ENCODE results near the gene SERHL2.
"Not testable (repeated sequence)": the region's sequence is repeated elsewhere in the genome, so short reads cannot be mapped to it uniquely, and the experiment has no call there.

SERHL2 gene

GRCh38 chr22:42536166-42536565 lies 17.6 kb upstream of the SERHL2 start:
- DNase-seq (ENCODE audit: low read depth) = no peak

DNA sequence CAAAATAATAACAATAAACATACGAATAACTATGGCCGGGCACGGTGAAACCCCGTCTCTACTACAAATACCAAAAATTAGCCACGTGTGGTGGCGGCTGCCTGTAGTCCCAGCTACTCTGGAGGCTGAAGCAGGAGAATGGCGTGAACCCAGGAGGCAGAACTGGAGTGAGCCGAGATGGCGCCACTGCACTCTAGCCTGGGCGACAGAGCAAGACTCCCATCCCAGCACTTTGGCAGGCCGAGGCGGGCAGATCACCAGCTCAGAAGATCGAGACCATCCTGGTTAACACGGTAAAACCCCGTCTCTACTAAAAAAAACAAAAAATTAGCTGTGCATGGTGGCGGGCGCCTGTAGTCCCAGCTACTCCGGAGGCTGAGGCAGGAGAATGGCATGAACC lies 17.1 kb upstream of the SERHL2 start:
- DNase-seq (ENCODE audit: low read depth) = not testable (repeated sequence)

DNA sequence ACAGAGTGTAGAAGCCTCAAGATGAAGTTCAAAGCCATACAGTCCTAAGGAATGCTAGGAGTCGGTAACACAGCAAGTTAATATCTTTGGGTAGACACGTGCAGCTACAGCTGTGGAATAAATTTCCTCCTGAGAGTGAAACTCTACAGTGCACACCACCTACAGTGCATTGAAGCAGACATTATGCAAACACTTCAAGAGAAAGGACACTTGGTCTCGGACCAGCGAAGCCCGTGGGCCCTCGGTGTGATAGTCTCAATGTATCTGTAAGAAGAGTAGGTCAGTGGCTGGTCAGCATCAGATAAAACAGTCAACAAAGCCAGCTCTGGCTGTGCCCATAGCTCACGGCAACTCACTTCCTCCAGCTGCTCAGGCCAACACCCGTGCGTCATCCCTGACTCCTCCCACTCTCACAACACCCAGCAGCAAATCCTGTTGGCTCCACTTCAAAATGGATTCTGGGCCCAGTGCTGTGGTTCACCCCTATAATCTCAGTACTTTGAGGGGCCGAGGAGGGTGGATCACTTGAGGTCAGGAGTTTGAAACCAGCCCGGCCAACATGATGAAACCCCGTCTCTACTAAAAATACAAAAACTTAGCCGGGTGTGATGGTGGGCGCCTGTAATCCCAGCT lies 16.4 kb upstream of the SERHL2 start:
- DNase-seq (ENCODE audit: low read depth) = not testable (repeated sequence)

GRCh38 chr22:42539236-42539771 lies 14.5 kb upstream of the SERHL2 start:
- DNase-seq (ENCODE audit: low read depth) = not testable (repeated sequence)

GRCh38 chr22:42544686-42545085 lies 9.1 kb upstream of the SERHL2 start:
- DNase-seq (ENCODE audit: low read depth) = no peak

DNA sequence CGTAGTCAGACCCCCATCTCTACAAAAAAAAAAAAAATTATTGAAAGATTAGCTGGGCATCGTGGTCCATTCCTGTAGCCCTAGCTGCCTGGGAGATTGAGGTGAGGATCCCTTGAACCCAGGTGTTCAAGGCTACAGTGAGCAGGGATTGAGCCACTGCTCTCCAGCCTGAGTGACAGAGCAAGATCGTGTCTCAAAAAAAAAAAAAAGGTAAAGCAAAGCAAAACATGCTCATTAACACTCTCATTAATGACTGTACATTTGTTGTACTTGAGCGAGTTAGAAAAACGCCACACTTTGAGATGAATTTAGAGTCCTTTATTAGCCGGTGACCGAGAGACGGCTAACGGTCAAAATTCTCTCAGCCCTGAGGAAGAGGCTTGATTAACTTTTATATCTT lies 6.2 kb upstream of the SERHL2 start:
- DNase-seq (ENCODE audit: low read depth) = no peak

DNA sequence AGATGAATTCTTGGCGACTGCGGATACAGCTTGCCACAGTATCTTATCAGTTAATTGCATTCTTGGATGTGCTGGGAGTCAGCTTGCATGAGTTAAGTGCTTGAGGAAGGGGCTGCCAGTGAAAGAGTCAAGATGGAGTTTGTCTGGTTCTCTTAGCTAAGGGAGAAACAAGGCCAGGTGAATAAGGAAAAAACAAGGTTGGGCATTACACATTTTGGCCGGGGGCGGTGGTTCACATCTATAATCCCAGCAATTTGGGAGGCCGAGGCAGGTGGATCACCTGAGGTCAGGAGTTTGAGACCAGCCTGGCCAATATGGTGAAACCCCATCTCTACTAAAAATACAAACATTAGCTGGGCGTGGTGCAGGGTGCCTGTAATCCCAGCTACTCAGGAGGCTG lies 5.6 kb upstream of the SERHL2 start:
- not testable (repeated sequence) for DNase-seq (ENCODE audit: low read depth)

DNA sequence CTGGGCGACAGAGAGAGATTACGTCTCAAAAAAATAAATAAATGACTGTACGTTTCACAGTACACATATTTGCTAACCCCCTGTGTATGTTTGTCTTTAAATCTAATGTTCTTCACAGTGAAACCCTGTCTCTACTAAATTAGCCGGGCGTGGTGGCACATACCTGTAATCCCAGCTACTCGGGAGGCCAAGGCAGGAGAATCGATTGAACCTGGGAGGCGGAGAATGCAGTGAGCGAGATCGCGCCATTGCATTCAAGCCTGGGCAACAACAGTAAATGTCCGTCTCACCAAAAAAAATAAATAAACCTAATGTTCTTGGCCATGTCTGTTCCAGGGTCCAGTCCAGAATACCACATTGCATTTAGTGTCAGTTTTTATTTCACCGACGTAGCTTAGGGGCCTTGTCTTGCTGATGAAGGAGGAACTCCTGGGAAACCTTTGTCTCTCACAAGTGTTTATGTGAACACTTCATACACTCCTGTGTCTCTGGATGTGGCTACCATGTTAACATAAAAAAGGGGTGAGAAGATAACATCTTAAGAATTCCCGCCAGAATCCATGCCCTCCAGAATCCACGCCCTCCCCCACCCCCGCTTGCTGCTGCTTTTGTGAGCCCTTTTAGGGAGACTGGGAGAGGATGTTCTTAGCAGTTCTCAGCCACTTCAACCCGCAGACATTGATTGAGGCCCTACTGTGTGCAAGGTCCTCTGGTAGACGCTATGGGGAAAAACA lies 5.0 kb upstream of the SERHL2 start:
- DNase-seq (ENCODE audit: low read depth) = no peak

DNA sequence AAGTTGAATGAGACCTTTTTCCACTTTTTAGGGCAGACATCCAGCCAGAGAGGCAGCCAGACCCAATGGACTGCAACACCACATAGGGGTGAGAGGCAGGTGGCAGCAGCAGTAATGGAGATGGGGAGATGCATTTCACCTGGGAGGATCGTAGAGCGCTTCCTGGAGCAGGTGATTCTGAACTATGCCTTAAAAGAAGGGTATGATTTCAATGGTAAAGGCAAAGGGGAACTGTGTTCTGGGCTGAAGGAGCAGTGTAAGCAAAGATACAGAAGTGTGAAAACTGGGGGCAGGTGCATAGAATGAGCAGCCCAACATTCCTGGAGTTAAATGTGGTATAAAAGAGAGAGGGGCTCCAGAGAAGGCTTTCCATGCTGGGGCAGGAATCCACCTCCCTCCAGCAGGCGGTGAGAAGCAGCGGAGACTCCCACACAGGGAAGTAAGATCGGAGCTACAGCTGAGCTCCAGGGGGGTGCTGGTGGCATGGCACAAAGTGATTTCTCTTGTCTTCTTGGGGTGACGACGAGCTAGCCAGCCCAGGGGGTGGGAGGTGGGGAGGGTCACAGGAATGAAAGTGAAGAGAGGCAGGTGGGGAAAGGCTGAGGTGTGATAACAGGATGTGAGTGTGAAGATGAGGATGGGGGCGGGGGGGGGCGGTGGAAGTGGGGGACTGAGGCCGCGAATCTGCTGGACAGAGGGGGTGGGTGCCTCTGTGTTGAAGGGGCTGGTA lies 4.3 kb upstream of the SERHL2 start:
- DNase-seq (ENCODE audit: low read depth) = no peak

- DNase-seq (ENCODE audit: low read depth) = not testable (repeated sequence)
These were observed 1.5 kb upstream of the SERHL2 start for GRCh38 chr22:42552294-42552647.

DNA sequence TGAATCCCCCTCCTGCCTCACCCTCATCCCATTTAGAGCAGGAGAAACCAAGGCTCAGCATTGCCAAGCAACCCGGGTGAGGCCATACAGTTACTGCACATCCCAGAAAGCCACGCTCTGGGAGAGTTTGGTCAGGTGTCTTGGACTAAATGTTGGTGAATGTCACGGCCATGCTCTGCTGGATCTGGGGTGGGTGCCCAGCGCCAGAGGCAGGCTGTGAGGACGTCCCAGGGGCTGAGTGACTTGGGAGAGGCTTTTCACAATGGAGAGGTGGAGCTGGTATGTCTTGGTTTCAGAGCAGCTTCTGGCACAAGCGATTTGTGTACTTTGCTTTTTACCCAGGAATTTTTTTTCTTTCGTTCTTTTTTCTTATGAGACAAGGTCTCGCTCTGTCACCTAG lies 6.6 kb downstream of the SERHL2 start:
- DNase-seq (ENCODE audit: low read depth) = no peak

DNA sequence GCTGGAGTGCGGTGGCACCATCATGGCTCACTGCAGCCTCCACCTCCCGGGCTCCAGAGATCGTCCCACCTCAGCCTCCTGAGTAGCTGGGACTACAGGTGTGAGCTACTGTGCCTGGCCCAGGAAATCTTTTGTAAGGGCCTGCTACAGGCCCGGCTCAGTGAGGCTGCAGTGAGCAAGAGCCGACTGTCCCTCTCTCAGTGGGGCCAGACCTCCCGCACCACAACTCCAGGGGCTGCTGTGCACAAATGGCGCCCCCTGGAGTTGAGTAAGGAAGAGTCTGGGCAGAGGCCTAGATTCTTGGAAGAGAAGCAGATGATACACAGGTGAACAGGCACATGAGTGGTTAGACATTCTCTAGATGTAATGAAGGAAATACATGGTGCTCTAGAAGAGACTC lies 7.0 kb downstream of the SERHL2 start:
- DNase-seq (ENCODE audit: low read depth) = no peak

DNA sequence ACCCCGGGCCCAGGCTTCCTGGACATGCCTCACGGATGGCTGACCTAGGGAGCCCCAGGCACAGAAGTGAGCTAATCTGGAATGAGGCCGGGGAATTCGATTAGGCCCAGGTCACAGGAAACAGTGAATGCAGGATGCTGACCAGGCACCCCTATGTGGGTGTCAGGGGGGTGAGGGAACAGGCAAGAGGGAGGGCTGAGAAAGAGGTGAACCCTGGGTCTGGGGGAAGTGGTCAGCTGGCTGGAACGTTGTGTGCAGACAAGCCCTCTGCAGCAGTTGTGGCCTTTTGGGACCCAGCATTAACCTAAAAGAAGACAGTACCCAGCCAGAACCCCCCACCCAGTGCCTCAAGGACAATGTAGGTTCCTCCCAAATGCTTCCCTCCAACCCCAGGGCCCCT lies 8.1 kb downstream of the SERHL2 start:
- DNase-seq (ENCODE audit: low read depth) = no peak

- DNase-seq (ENCODE audit: low read depth) = no peak
These were observed 8.5 kb downstream of the SERHL2 start for GRCh38 chr22:42562279-42562678.

- DNase-seq (ENCODE audit: low read depth) = no peak
These were observed 8.9 kb downstream of the SERHL2 start for GRCh38 chr22:42562684-42563083.

GRCh38 chr22:42563943-42564342 lies 10.2 kb downstream of the SERHL2 start:
- not testable (repeated sequence) for DNase-seq (ENCODE audit: low read depth)

DNA sequence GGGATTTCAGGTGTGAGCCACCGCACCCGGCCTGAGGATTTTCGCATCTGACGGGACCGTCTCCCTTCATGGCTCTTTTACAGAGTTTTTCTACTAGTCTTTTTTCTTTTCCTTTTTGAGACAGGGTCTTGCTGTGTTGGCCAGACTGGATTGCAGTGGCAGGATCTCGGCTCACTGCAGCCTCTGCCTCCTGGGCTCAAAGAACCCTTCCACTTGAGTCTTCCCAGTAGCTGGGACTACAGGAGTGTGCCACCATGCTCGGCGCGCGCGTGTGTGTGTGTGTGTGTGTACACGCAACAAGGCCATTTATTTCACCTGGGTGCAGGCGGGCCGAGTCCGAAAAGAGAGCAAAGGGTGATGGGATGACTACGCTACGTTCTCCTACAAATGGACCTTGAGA lies 10.9 kb downstream of the SERHL2 start:
- DNase-seq (ENCODE audit: low read depth) = no peak

DNA sequence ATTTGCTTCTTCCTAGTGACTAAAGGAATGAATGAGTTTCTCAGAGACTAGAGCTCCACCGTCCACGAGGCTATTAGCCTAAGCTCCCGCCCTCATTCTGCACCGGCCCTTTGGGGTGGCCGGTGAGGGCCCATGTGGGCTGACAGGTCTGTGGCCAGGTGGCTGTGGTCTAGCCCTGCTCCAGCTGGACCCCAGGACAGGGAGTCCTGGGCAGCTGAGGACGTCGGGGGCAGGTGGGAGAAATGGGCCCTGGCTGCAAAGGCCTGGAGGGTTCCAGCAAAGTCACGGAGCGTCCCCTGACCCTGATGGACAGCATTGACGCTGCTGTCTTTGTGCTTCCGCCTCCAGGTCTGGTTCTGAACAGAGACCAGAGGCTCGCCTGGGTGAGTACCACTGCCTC lies 12.2 kb downstream of the SERHL2 start:
- DNase-seq (ENCODE audit: low read depth) = no peak

- not testable (repeated sequence) for DNase-seq (ENCODE audit: low read depth)
These were observed 14.2 kb downstream of the SERHL2 start for GRCh38 chr22:42567950-42568349.

DNA sequence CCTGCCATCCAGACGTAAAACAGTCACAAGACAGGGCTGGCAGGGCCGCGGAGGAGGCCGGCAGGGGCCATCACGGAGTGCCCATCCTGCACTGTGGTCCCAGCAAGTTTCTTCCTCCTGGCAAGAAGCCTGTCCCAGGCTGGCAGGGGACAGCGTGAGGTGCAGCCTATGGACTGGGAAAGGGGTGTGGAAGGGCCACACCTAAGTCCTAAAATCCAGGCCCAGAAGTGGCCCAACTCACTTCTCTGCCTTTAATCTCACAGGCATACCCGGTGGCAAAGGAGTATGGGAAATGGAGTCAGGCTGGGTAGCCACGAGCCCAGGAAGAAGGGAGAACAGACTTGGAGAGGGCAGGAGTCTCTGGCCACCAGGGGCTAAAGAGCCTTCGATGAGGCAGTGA lies 16.8 kb downstream of the SERHL2 start:
- DNase-seq (ENCODE audit: low read depth) = not testable (repeated sequence)

GRCh38 chr22:42571068-42571467 lies 17.3 kb downstream of the SERHL2 start:
- not testable (repeated sequence) for DNase-seq (ENCODE audit: low read depth)

GRCh38 chr22:42574046-42574445 lies 20.3 kb downstream of the SERHL2 start:
- DNase-seq (ENCODE audit: low read depth) = not testable (repeated sequence)

DNA sequence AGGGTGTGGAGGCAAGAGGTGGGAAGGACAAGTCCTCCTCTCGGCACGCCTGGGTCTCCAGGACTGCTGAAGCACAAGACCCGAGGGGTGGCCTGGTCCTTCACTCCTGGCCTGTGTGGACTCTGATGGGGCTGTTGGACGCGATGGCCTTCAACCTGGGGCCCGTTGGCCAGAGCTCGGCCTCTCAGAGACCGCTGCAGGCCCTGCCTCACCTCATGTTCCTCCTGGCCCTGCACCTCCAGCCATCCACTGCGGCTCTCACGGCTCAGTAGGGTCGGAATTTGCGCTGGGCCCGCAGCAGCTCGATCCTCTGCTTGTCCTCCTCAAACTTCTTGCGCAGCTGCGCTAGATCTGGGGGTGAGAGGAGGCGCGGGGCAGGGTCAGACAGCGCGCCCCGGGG lies 20.7 kb downstream of the SERHL2 start:
- DNase-seq (ENCODE audit: low read depth) = not testable (repeated sequence)

Data from stimulated activated CD8-positive, alpha-beta memory T cell treated with anti-CD3 and anti-CD28 coated beads, Interleukin-4, amount 100 ng/mL, for 24 hours (primary cell).